Stimulated activated CD4-positive, alpha-beta T cell treated with anti-CD3 and anti-CD28 coated beads, Interleukin-15, amount 100 ng/mL, for 24 hours (primary cell): ENCODE measurements around the gene C2orf78.
"Not testable (repeated sequence)": the region's sequence is repeated elsewhere in the genome, so short reads cannot be mapped to it uniquely, and the experiment has no call there.

Source experiments
- DNase-seq: peaks from one replicate; pipeline ENCODE4 v3.0.0-alpha.2; 2020

C2orf78 gene

GRCh38 chr2:73779467-73780236 lies 4.3 kb upstream of the C2orf78 start, which contains the start of gene DUSP11:
Gene DUSP11 (minus strand): TSS chr2:73780103. CDS start chr2:73779974, 129 bp downstream.
- peak; percentile 98 for DNase-seq

- no peak for DNase-seq
These were observed 3.8 kb upstream of the C2orf78 start for GRCh38 chr2:73780237-73780582.

- not testable (repeated sequence) for DNase-seq
These were observed 581 bp upstream of the C2orf78 start for GRCh38 chr2:73783402-73783801.

GRCh38 chr2:73811878-73812277 lies 27.9 kb downstream of the C2orf78 start:
- no peak for DNase-seq

- DNase-seq: no peak
These were observed 28.7 kb downstream of the C2orf78 start for GRCh38 chr2:73812635-73813034.

GRCh38 chr2:73818296-73818695 lies 34.3 kb downstream of the C2orf78 start:
- no peak for DNase-seq

GRCh38 chr2:73821227-73821626 lies 37.2 kb downstream of the C2orf78 start:
- peak; percentile 47 for DNase-seq

- no peak for DNase-seq
These were observed 37.7 kb downstream of the C2orf78 start for GRCh38 chr2:73821669-73822068.

GRCh38 chr2:73822276-73822675 lies 38.3 kb downstream of the C2orf78 start:
- no peak for DNase-seq

GRCh38 chr2:73822991-73823390 lies 39.0 kb downstream of the C2orf78 start:
- DNase-seq: no peak

GRCh38 chr2:73823416-73823815 lies 39.4 kb downstream of the C2orf78 start:
- DNase-seq: no peak

GRCh38 chr2:73823916-73824523 lies 40.0 kb downstream of the C2orf78 start:
- peak; percentile 23 for DNase-seq

GRCh38 chr2:73825408-73825807 lies 41.4 kb downstream of the C2orf78 start:
- DNase-seq: no peak

- no peak for DNase-seq
These were observed 43.0 kb downstream of the C2orf78 start for GRCh38 chr2:73827018-73827417.

- DNase-seq: no peak
These were observed 43.8 kb downstream of the C2orf78 start for GRCh38 chr2:73827660-73828388.

GRCh38 chr2:73828389-73828817 lies 44.4 kb downstream of the C2orf78 start:
- DNase-seq: no peak

GRCh38 chr2:73828818-73829570 lies 45.0 kb downstream of the C2orf78 start, which contains the start of gene STAMBP:
Gene STAMBP (plus strand): TSS chr2:73828961. CDS start chr2:73830857, 1,896 bp downstream.
- DNase-seq: peak; percentile 95

- DNase-seq: peak; percentile 44
These were observed 47.0 kb downstream of the C2orf78 start for GRCh38 chr2:73830871-73831401.

- DNase-seq: no peak
These were observed 48.9 kb downstream of the C2orf78 start for GRCh38 chr2:73832930-73833329.

GRCh38 chr2:73836141-73836943 lies 52.4 kb downstream of the C2orf78 start:
- no peak for DNase-seq

- no peak for DNase-seq
These were observed 54.0 kb downstream of the C2orf78 start for GRCh38 chr2:73837847-73838585.
